22Rv1 (cell line): ENCODE results near the gene ITFG2.
"Not testable (repeated sequence)": the region's sequence is repeated elsewhere in the genome, so short reads cannot be mapped to it uniquely, and the experiment has no call there.

Source experiments
- H3K27ac ChIP-seq: fragments of 450-650 bp; 2 replicates; pipeline ENCODE4 v1.5.1; 2017
- ZFX ChIP-seq: fragments of 450-650 bp; IDR thresholded peaks from 2 replicates; pipeline ENCODE4 v1.6.1; 2017; ENCODE audit warnings: antibody characterized with exemption, borderline replicate concordance
- TF ChIP-seq, protein P1 (sequence below): fragments of 450-650 bp; IDR thresholded peaks from 2 replicates; pipeline ENCODE4 v1.5.1; 2017; ENCODE audit warnings: mild to moderate bottlenecking

Gene ITFG2

DNA sequence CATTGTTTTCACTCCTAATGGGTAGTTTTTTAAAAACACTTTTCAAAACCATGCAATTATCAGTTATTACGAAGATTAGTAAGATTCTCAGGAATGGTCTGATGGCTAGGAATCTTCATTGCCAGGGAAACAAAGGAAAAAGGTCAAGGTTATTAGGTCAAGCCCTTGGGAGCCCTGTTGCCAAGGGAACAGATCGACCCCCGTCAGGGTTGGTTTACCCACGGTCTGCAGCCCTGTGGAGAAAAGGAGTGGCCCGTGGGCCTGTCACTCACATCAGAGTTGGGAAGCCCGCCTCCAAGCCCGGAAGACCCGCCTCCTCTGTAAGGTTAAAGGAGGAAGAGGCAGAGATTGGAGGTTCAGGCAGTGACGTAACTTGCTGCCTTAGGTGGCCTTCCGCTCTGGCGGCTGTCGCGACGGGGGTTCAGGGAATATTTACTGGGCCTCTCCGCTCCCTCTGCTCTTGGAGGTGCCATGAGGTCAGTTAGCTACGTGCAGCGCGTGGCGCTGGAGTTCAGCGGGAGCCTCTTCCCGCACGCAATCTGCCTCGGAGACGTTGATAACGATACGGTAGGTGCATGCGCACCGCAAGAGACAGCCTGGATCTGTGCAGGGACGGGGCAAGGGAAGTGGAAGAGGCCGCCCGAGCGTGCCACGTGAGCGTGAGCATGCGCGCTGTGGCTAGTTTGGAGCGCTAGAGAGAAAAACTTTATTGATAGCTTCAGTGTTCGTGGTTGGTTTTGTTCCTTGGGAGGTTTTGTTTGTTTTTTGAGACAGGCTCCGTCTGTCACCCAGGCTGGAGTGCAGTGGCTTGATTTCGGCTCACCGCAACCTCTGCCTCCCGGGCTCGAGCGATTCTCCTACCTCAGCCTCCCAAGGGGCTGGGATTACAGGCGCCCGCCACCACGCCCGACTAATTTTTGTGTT is at the start of gene ITFG2:
ITFG2 (plus strand) TSS at position 379 of the 924 bp plus-strand sequence; CDS start at position 472, 93 bp downstream.
- H3K27ac ChIP-seq = peak within 1 kb of the TSS; percentile 91
- TF ChIP-seq, protein P1, sequence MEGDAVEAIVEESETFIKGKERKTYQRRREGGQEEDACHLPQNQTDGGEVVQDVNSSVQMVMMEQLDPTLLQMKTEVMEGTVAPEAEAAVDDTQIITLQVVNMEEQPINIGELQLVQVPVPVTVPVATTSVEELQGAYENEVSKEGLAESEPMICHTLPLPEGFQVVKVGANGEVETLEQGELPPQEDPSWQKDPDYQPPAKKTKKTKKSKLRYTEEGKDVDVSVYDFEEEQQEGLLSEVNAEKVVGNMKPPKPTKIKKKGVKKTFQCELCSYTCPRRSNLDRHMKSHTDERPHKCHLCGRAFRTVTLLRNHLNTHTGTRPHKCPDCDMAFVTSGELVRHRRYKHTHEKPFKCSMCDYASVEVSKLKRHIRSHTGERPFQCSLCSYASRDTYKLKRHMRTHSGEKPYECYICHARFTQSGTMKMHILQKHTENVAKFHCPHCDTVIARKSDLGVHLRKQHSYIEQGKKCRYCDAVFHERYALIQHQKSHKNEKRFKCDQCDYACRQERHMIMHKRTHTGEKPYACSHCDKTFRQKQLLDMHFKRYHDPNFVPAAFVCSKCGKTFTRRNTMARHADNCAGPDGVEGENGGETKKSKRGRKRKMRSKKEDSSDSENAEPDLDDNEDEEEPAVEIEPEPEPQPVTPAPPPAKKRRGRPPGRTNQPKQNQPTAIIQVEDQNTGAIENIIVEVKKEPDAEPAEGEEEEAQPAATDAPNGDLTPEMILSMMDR = no peak
- no peak for TF ChIP-seq ZFX

GRCh38 chr12:2764398-2764797 is 48.1 kb upstream of the ITFG2 start:
- H3K27ac ChIP-seq = peak overlapping the region; percentile 34
- TF ChIP-seq, protein P1 = no peak
- no peak for TF ChIP-seq ZFX

- no peak for TF ChIP-seq ZFX
- TF ChIP-seq, protein P1 = no peak
- peak overlapping the region; percentile 34 for H3K27ac ChIP-seq
Measured at GRCh38 chr12:2765052-2765451, 47.4 kb upstream of the ITFG2 start.

- TF ChIP-seq ZFX = no peak
- TF ChIP-seq, protein P1 = no peak
- H3K27ac ChIP-seq = no peak overlapping the region
Measured at GRCh38 chr12:2765608-2766007, 46.9 kb upstream of the ITFG2 start.

DNA sequence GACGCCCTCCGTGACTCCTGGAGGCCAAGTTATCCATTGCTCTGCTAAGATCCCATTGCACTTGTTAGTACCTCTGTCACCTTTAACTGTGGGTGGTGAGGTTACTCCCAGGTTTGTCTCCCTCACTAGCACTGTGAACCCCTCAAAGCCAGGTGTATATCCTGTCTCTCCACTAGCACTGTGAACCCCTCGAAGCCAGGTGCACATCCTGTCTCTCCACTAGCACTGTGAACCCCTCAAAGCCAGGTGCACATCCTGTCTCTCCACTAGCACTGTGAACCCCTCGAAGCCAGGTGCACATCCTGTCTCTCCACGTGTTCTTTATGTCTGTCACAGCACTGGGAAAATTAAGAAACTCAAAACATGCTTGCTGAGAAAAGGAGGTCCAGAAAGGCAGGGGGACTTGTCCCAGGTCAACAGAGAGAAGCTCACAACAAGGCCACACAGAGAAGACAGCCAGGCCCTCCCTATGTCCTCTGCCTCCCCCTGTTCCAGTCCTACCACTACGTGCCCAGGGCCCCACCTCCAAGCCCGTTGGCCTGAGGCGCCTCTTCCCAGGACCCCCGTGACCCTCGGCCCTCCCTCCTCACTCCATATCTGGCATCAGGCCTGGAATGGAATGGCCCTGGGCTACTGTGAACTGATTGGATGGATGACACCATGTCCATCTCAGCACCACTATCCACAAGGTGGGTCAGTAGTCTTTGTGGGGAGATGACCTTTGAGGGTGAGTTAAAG is 44.1 kb upstream of the ITFG2 start:
- TF ChIP-seq, protein P1 = no peak
- no peak for TF ChIP-seq ZFX

DNA sequence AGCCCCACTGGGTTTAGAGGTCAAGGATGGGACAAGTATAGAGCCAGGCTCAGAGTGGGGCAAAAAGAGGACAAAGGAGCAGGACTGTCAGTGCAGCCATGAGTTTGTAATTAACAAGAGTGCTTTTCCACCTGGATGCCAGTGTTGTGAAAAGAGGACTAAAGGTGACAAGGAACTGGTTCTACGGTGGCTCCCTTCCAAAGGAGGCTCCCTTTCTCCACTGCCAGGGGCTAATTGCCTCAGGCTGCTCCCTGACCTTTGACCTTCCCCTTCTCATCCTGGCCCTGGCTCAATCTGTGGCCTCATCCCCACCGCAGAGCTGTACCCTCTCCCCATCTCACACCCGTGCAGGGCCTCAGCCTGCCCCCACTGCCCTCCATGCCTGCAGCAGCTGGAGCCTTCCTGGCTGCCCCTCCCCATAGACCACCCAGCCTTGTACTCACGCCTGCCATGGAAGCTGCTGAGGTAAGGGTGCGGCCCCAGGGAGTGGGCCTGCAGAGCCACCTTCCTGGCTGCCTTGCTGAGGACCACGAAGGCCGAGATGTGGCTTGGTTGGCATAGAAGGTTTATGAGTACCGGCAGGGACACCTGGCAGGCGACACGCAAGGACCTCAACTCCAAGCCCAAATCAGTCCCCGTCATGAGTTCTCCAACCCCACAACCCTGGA is 42.5 kb upstream of the ITFG2 start:
- TF ChIP-seq ZFX = no peak
- TF ChIP-seq, protein P1 = no peak
- no peak overlapping the region for H3K27ac ChIP-seq

More for the DNA sequence above, 44.1 kb upstream of the ITFG2 start:
- H3K27ac ChIP-seq = no peak overlapping the region

GRCh38 chr12:2770544-2770943 is 41.9 kb upstream of the ITFG2 start:
- not testable (repeated sequence) for H3K27ac ChIP-seq
